Ishikawa (cell line): ENCODE data around the gene NAT10.

Experiments used
- CEBPB ChIP-seq: IDR thresholded peaks from 2 replicates; pipeline ENCODE4 v1.6.1; 2012
- CREB1 ChIP-seq: IDR thresholded peaks from 2 replicates; pipeline ENCODE4 v1.6.1; 2012; ENCODE audit warnings: low read depth
- EGR1 ChIP-seq: IDR thresholded peaks from 2 replicates; pipeline ENCODE4 v1.6.1; 2012
- EP300 ChIP-seq: IDR thresholded peaks from 2 replicates; pipeline ENCODE4 v1.6.1; 2012; ENCODE audit warnings: borderline replicate concordance
- FOXM1 ChIP-seq: IDR thresholded peaks from 2 replicates; pipeline ENCODE4 v1.6.1; 2012; ENCODE audit warnings: low read depth, borderline replicate concordance
- MAX ChIP-seq: IDR thresholded peaks from 2 replicates; pipeline ENCODE4 v1.6.1; 2012
- NFIC ChIP-seq: IDR thresholded peaks from 2 replicates; pipeline ENCODE4 v1.6.1; 2012
- RAD21 ChIP-seq: IDR thresholded peaks from 2 replicates; pipeline ENCODE4 v1.6.1; 2012; ENCODE audit warnings: low read depth
- REST ChIP-seq: IDR thresholded peaks from 2 replicates; pipeline ENCODE4 v1.6.1; 2012; ENCODE audit warnings: low read depth, mild to moderate bottlenecking
- TAF1 ChIP-seq: IDR thresholded peaks from 2 replicates; pipeline ENCODE4 v1.6.1; 2012; ENCODE audit warnings: low read depth, mild to moderate bottlenecking
- TCF12 ChIP-seq: IDR thresholded peaks from 2 replicates; pipeline ENCODE4 v1.6.1; 2012; ENCODE audit warnings: low read depth
- TEAD4 ChIP-seq: IDR thresholded peaks from 2 replicates; pipeline ENCODE4 v1.6.1; 2012
- USF1 ChIP-seq: IDR thresholded peaks from 2 replicates; pipeline ENCODE4 v1.6.1; 2012
- YY1 ChIP-seq: IDR thresholded peaks from 2 replicates; pipeline ENCODE4 v1.6.1; 2012; ENCODE audit warnings: low read depth
- ZBTB7A ChIP-seq: IDR thresholded peaks from 2 replicates; pipeline ENCODE4 v1.6.1; 2012; ENCODE audit warnings: low read depth

The NAT10 gene

GRCh38 chr11:34161361-34161760 lies 55.9 kb downstream of the NAT10 start:
- TF ChIP-seq ZBTB7A (no peak), USF1 (no peak), NFIC (no peak), TAF1 (no peak), YY1 (no peak), EP300 (no peak), MAX (no peak), CEBPB (no peak), TCF12 (no peak), FOXM1 (no peak), TEAD4 (no peak), RAD21 (no peak), CREB1 (no peak), REST (no peak), EGR1 (no peak)

- TF ChIP-seq NFIC = no peak
- TF ChIP-seq TEAD4 = no peak
- TF ChIP-seq USF1 = no peak
- TF ChIP-seq ZBTB7A = no peak
- TF ChIP-seq EP300 = no peak
- no peak for TF ChIP-seq CREB1
- TF ChIP-seq YY1 = no peak
- no peak for TF ChIP-seq FOXM1
Measured at GRCh38 chr11:34161812-34162492, 56.5 kb downstream of the NAT10 start.

- TF ChIP-seq EGR1 (no peak), NFIC (no peak), YY1 (no peak), CEBPB (no peak), FOXM1 (no peak), TAF1 (no peak), EP300 (no peak), USF1 (no peak)
Measured at GRCh38 chr11:34162493-34162820, 57.0 kb downstream of the NAT10 start.

GRCh38 chr11:34162856-34163255 lies 57.4 kb downstream of the NAT10 start:
- TF ChIP-seq YY1 = no peak
- no peak for TF ChIP-seq NFIC
- TF ChIP-seq REST = no peak
- TF ChIP-seq TCF12 = no peak
- TF ChIP-seq FOXM1 = no peak
- no peak for TF ChIP-seq TAF1
- TF ChIP-seq CREB1 = no peak
- no peak for TF ChIP-seq RAD21
- TF ChIP-seq MAX = no peak

GRCh38 chr11:34165121-34165520 lies 59.7 kb downstream of the NAT10 start:
- no peak for TF ChIP-seq ZBTB7A

- no peak for TF ChIP-seq CREB1
- peak; percentile 44; the same call in 1 of the 2 replicates for TF ChIP-seq NFIC
Measured at GRCh38 chr11:34165786-34166555, 60.5 kb downstream of the NAT10 start.
